WTC11 (cell line): ENCODE data around the gene CACNA1C. TPM values are rescaled to one million over a fixed set of nuclear protein-coding genes. Genes with fewer than 3 reads are reported as not detected.

ENCODE experiments used
- ATAC-seq: fragments of 200-7000 bp; cut with Tn5 transposase; 2 replicates; pipeline ENCODE4 v1.10.0; 2021; ENCODE audit warnings: mild to moderate bottlenecking, moderate library complexity
- CTCF ChIA-PET: fragments of 300-600 bp; sonication (Branson Sonifier 250); formaldehyde crosslinking; loops from one replicate; lab custom pipeline; 2021; ENCODE audit warnings: antibody characterized with exemption; lab: Charles Lee
- POLR2A ChIA-PET: fragments of 350-600 bp; sonication (Branson Sonifier 250); formaldehyde crosslinking; loops from one replicate; lab custom pipeline; 2021; ENCODE audit warnings: antibody characterized with exemption; lab: Charles Lee
- DNase-seq: peaks from one replicate; pipeline ENCODE4 v3.0.0; 2021; ENCODE audit warnings: low spot score
- H3K27ac Mint-ChIP-seq: 2 replicates; pipeline ENCODE4 v1.8.0; 2021; ENCODE audit warnings: mixed read lengths
- H3K27me3 Mint-ChIP-seq: 2 replicates; pipeline ENCODE4 v1.8.0; 2021; ENCODE audit warnings: low read depth, mild to moderate bottlenecking, moderate library complexity, mixed read lengths
- H3K36me3 Mint-ChIP-seq: 2 replicates; pipeline ENCODE4 v1.8.0; 2021; ENCODE audit warnings: mixed read lengths
- H3K4me1 Mint-ChIP-seq: 2 replicates; pipeline ENCODE4 v1.8.0; 2022; ENCODE audit warnings: mixed read lengths
- H3K4me3 Mint-ChIP-seq: 2 replicates; pipeline ENCODE4 v1.8.0; 2021; ENCODE audit warnings: mild to moderate bottlenecking, moderate library complexity, mixed read lengths
- H3K9me3 Mint-ChIP-seq: 2 replicates; pipeline ENCODE4 v1.8.0; 2021; ENCODE audit warnings: mixed read lengths
- ATF3 ChIP-seq: sonication (generic); formaldehyde crosslinking; conservative IDR thresholded peaks from 2 replicates; pipeline ENCODE4 v1.8.1; 2022; ENCODE audit warnings: mild to moderate bottlenecking, missing genetic modification reagents
- CREB1 ChIP-seq: sonication (generic); formaldehyde crosslinking; IDR thresholded peaks from 2 replicates; pipeline ENCODE4 v1.8.0; 2023; ENCODE audit warnings: mild to moderate bottlenecking, missing genetic modification reagents
- CREM ChIP-seq: sonication (generic); formaldehyde crosslinking; IDR thresholded peaks from 2 replicates; pipeline ENCODE4 v1.8.1; 2022; ENCODE audit warnings: mild to moderate bottlenecking, missing genetic modification reagents, moderate library complexity
- ERG ChIP-seq: fragments of 250-450 bp; sonication (Bioruptor Pico); IDR thresholded peaks from 2 replicates; pipeline ENCODE4 v1.8.0; 2021; ENCODE audit warnings: mild to moderate bottlenecking
- FOXK1 ChIP-seq: sonication (generic); formaldehyde crosslinking; IDR thresholded peaks from 2 replicates; pipeline ENCODE4 v1.8.0; 2022; ENCODE audit warnings: mild to moderate bottlenecking, moderate library complexity, missing genetic modification reagents
- FOXP1 ChIP-seq: sonication (generic); formaldehyde crosslinking; IDR thresholded peaks from 2 replicates; pipeline ENCODE4 v1.8.0; 2022; ENCODE audit warnings: missing genetic modification reagents, mild to moderate bottlenecking, moderate library complexity, borderline replicate concordance
- HMGA2 ChIP-seq: fragments of 250-450 bp; sonication (Bioruptor Pico); IDR thresholded peaks from 2 replicates; pipeline ENCODE4 v1.4.0; 2021; ENCODE audit warnings: mild to moderate bottlenecking, moderate library complexity
- KAT7 ChIP-seq: sonication (generic); formaldehyde crosslinking; IDR thresholded peaks from 2 replicates; pipeline ENCODE4 v1.8.1; 2023; ENCODE audit warnings: missing genetic modification reagents, mild to moderate bottlenecking, borderline replicate concordance
- NFE2L1 ChIP-seq: sonication (generic); formaldehyde crosslinking; IDR thresholded peaks from 2 replicates; pipeline ENCODE4 v1.8.1; 2023; ENCODE audit warnings: missing genetic modification reagents
- NFYB ChIP-seq: sonication (generic); formaldehyde crosslinking; conservative IDR thresholded peaks from 2 replicates; pipeline ENCODE4 v1.8.0; 2022; ENCODE audit warnings: low read depth, missing genetic modification reagents
- NR2C2 ChIP-seq: sonication (generic); formaldehyde crosslinking; IDR thresholded peaks from 2 replicates; pipeline ENCODE4 v1.8.0; 2022; ENCODE audit warnings: mild to moderate bottlenecking, missing genetic modification reagents
- NR3C1 ChIP-seq: sonication (generic); formaldehyde crosslinking; conservative IDR thresholded peaks from 2 replicates; pipeline ENCODE4 v1.8.1; 2023; ENCODE audit warnings: low read depth, mild to moderate bottlenecking, missing genetic modification reagents
- PREB ChIP-seq: sonication (generic); formaldehyde crosslinking; IDR thresholded peaks from 2 replicates; pipeline ENCODE4 v1.8.1; 2022; ENCODE audit warnings: mild to moderate bottlenecking, missing genetic modification reagents, moderate library complexity, borderline replicate concordance
- PRRX2 ChIP-seq: fragments of 250-450 bp; sonication (Bioruptor Pico); IDR thresholded peaks from 2 replicates; pipeline ENCODE4 v1.8.0; 2021; ENCODE audit warnings: mild to moderate bottlenecking
- SOX15 ChIP-seq: fragments of 250-450 bp; sonication (Bioruptor Pico); IDR thresholded peaks from 2 replicates; pipeline ENCODE4 v1.9.0; 2021; ENCODE audit warnings: mild to moderate bottlenecking
- TCF7 ChIP-seq: sonication (generic); formaldehyde crosslinking; IDR thresholded peaks from 2 replicates; pipeline ENCODE4 v1.8.0; 2022; ENCODE audit warnings: mild to moderate bottlenecking, low read depth, missing genetic modification reagents, moderate library complexity
- TEAD1 ChIP-seq: sonication (generic); formaldehyde crosslinking; IDR thresholded peaks from 2 replicates; pipeline ENCODE4 v1.8.0; 2022; ENCODE audit warnings: mild to moderate bottlenecking, missing genetic modification reagents
- TEAD4 ChIP-seq: sonication (generic); formaldehyde crosslinking; IDR thresholded peaks from 2 replicates; pipeline ENCODE4 v1.8.0; 2022; ENCODE audit warnings: mild to moderate bottlenecking, missing genetic modification reagents
- ZNF121 ChIP-seq: sonication (generic); formaldehyde crosslinking; IDR thresholded peaks from 2 replicates; pipeline ENCODE4 v1.8.0; 2023; ENCODE audit warnings: missing genetic modification reagents
- ZNF138 ChIP-seq: sonication (generic); formaldehyde crosslinking; conservative IDR thresholded peaks from 2 replicates; pipeline ENCODE4 v1.8.1; 2022; ENCODE audit warnings: mild to moderate bottlenecking, moderate library complexity, missing genetic modification reagents
- ZNF232 ChIP-seq: sonication (generic); formaldehyde crosslinking; IDR thresholded peaks from 2 replicates; pipeline ENCODE4 v1.8.0; 2022; ENCODE audit warnings: mild to moderate bottlenecking, missing genetic modification reagents
- ZNF512 ChIP-seq: sonication (generic); formaldehyde crosslinking; IDR thresholded peaks from 2 replicates; pipeline ENCODE4 v1.8.1; 2022; ENCODE audit warnings: missing genetic modification reagents, borderline replicate concordance
- total RNA-seq: library from RNA; stranded (reverse); gene quantifications from 3 replicates; pipeline ENCODE4 v1.2.3, GENCODE V29; 2021

Gene CACNA1C
- total RNA-seq, 1 experiment from 2014 or later: 1.7 TPM

GRCh38 chr12:2644683-2645405 is 592.1 kb downstream of the CACNA1C start:
- ATAC-seq (no peak), DNase-seq (peak; percentile 3)
- peaks cover 23% of the 10 kb centered on the region for H3K4me1 Mint-ChIP-seq
- ChIA-PET POLR2A (no interaction called here), CTCF (interaction anchor here (1.2 to 1.4 kb wide), 2 partner anchors 20 to 110 kb away, joined by 3 to 6 read pairs; no protein-coding TSS in a partner anchor)
- H3K9me3 Mint-ChIP-seq: no peaks in the 10 kb centered on the region
- H3K4me3 Mint-ChIP-seq: no peak overlapping the region
- H3K27me3 Mint-ChIP-seq: no peaks in the 10 kb centered on the region
- TF ChIP-seq KAT7 (no peak), ATF3 (CRISPR knock-in tag) (no peak), NR3C1 (CRISPR knock-in tag) (no peak), TCF7 (no peak)
- H3K27ac Mint-ChIP-seq: 0 out of 2 replicates have a peak overlapping the region, but pooled peaks have one; percentile 0
- H3K36me3 Mint-ChIP-seq: no peaks in the 10 kb centered on the region

GRCh38 chr12:2645460-2645859 is 592.7 kb downstream of the CACNA1C start:
- Mint-ChIP-seq H3K27ac (no peak overlapping the region), H3K9me3 (no peaks in the 10 kb centered on the region), H3K4me3 (no peak overlapping the region), H3K36me3 (no peaks in the 10 kb centered on the region)
- no peak for ATAC-seq
- CTCF ChIA-PET: interaction anchor here (1.2 to 1.4 kb wide), 2 partner anchors 21 to 109 kb away, joined by 3 to 6 read pairs; no protein-coding TSS in a partner anchor
- TF ChIP-seq CREB1 (CRISPR knock-in tag) (no peak), ERG (CRISPR knock-in tag) (no peak), ZNF232 (CRISPR knock-in tag) (no peak), TEAD1 (CRISPR knock-in tag) (no peak), HMGA2 (CRISPR knock-in tag) (no peak), ZNF121 (CRISPR knock-in tag) (no peak), NR2C2 (CRISPR knock-in tag) (no peak), CREM (CRISPR knock-in tag) (no peak), PREB (no peak), SOX15 (CRISPR knock-in tag) (no peak), FOXP1 (no peak), ZNF512 (CRISPR knock-in tag) (no peak), NFYB (CRISPR knock-in tag) (no peak), FOXK1 (CRISPR knock-in tag) (no peak), ZNF138 (CRISPR knock-in tag) (no peak), TEAD4 (CRISPR knock-in tag) (no peak), PRRX2 (CRISPR knock-in tag) (no peak), NFE2L1 (CRISPR knock-in tag) (no peak)
- TF ChIP-seq, all 79 proteins: peak for 0
- POLR2A ChIA-PET: no interaction called here
- Mint-ChIP-seq H3K4me1 (peaks cover 19% of the 10 kb centered on the region), H3K27me3 (no peaks in the 10 kb centered on the region)
- DNase-seq: peak; percentile 2
